GM21529 (cell line): ENCODE results near the gene PLA2G4A.

Experiments
- ATAC-seq: cut with Tn5 transposase; IDR thresholded peaks from one replicate; pipeline ENCODE4 v1.9.1; 2021; ENCODE audit not compliant: unreplicated experiment

PLA2G4A gene

DNA sequence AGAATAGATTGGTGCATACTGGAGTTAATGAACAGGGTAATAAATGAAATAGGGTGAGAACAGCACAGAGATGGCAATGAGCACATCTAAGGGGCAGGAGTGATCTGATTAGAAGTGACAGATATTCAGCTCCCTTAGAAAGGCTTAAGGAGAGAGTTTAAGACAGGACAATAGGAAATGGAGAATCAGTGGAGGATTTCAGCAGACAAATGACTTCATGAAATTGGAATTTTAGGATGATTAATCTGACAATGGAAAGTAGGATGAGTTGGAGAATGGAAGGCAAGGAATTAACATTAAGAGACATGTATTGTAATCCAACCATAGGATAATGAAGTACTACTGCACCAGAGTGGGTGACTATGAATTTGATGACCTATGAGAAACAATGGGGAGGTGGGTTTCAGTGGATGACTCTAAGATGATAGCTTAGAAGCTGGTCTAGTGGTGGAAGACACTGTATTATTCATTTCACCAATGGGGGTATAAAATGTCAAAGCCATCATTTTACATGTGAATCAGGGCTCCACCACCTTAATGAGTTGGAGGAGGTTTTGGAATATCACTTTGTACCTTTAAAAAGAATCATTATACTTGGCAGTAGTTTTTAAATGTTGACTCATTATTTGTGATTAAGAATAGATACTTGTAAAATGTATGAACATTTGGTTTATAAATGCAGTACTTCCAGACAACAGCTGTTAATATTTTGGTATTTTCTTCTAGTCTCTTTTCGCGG, 139.1 kb downstream of the PLA2G4A start:
- no peak for ATAC-seq

DNA sequence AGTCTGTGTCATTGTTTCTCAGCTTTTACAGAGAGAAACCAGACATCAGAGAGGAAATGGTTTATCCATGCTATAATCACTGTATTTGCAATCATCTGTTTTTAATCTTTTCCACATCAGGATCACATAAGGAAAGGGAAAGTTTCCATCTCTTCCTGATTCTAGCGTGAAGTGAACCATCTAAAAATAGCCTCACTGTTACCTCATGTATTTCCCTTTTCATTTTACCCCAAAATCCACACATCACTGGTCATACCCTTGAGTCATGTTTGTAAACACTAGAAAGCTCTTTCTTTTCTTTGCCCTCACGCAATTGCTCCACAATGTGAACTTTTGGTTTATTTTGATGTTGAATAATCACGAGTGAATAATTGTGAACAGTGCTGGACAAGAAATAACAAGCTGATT, 146.0 kb downstream of the PLA2G4A start:
- no peak for ATAC-seq

DNA sequence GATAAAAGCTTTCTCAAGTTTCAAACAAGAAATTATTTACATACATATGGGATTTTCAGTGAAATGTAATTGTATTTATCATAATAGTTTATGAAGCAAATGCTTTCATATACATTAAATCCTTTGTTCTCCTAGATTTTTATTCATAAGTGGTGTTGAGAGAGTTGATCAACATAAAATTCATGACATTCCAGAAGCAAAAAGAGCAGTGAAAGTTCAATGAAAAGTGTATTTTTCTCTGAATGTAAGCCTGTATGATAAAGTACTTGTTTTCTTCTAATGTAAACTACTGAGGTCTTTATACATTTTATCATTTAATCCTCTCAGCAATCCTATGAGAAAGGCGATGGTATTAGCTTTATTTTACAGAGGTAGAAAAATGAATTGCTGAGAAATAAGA, 146.5 kb downstream of the PLA2G4A start:
- no peak for ATAC-seq

DNA sequence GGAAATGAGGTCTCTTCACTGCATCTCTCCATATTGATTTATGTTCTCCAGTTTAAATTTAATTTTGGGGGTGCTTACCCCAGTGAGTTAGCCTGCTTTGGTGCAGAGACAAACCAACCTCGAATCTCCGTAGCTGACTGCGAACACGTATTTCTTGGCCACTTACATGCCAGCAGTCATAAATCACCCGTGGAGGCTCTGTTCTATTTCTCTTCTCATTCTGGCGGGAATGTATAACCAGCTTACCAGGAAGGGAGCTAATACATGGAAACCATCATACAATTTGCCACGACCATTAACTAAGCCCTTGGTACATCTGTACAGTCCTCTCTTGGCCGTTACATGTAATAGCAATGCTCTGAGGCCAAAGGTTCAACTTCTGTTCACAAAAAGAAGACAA, 148.0 kb downstream of the PLA2G4A start:
- no peak for ATAC-seq

DNA sequence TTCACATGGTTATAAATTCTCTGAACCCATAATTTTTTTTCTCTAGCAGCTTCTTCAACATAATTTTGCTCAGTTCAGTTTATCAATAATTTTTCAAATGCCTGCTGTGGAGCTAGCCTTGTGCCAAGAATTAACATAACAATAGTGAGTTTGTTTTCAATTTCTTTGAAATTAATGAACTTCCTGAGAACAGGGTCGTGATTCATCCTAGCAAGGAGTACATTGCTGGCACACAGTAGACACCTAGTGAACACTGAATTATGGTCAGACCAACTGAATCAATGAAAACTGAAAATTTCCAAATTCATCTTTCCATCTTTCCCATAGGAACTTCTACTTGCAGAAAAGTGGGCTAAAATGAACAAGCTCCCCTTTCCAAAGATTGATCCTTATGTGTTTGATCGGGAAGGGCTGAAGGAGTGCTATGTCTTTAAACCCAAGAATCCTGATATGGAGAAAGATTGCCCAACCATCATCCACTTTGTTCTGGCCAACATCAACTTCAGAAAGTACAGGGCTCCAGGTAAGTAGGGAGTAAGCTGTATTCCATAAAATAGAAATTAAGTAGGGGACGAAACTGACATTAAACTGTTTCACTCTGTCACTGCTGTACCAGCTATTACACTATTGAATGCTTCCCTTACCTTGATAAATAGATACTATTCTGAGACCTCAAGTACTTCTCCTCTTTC, 148.7 kb downstream of the PLA2G4A start:
- ATAC-seq = no peak

DNA sequence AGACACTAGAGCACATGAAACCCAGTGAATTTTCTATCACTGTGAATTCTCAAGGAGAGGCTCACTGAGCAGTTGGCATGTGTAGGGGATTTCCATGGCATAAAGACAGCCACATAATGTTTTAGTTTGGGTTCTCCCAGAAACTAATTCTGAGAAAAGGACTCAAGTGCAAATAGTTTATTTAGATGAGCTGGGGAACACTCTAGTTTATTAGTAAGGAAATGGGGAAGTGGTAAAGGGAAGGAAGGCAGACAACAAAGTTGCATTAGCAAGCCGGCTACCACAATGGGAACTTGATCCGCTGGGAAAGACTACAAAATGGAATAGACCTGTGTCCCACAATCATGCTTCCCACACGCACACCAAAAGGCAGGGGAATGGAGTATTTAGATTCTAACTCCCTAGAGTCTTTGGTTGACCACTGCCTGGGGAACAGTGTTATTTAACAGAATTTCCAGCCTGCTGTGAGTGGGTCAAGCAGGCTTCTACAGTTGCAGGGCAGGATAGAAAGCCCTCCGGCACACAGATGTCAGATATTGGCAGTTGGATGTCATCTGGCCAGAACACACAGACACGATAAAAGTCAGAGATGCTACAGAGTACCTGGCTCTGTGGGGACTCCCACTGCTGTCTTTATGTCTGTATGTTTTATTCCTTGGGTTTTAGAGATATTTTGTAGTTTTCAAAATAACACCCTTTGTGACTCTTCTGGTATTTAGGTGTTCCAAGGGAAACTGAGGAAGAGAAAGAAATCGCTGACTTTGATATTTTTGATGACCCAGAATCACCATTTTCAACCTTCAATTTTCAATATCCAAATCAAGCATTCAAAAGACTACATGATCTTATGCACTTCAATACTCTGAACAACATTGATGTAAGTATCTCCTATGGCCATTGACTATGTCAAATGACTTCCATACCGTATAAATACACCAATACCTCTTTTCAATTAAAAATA, 150.1 kb downstream of the PLA2G4A start:
- ATAC-seq = peak; percentile 56

DNA sequence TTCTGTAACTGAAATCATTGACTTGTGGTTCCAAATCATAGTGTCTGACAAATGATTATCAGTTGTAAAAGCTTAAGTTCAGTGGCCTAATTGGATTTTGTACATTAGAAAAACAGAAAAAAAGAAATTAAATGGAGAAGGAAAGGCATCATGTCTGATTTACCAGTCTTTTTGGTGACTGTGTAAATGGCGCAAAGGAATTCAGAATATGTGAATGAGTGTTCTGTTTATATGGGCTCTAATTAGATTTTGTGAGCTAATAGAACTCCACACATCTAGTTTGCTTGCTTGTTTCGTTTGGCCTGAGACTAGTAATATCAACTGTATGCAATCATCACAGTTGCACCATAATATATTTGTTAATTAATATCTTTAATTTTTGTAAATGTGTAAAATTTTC, 151.7 kb downstream of the PLA2G4A start:
- no peak for ATAC-seq

DNA sequence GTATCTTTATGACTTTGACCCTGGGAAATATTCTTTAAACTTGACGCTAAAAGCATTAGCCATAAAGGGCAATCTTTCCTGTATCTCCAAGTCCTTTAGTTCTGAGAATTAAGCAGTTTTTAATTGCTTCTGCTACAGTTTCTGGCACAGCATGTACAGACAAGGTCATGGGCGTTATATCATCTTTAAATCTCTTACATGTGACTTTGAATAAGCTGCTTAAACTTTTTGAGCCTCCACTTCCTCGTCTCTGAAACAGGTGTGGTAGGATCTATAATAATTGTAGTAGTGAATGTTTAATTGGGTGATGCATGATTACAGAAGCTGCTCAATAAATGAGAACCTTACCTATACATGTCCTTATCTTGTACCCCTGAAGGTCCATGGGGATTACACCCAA, 153.4 kb downstream of the PLA2G4A start:
- no peak for ATAC-seq

DNA sequence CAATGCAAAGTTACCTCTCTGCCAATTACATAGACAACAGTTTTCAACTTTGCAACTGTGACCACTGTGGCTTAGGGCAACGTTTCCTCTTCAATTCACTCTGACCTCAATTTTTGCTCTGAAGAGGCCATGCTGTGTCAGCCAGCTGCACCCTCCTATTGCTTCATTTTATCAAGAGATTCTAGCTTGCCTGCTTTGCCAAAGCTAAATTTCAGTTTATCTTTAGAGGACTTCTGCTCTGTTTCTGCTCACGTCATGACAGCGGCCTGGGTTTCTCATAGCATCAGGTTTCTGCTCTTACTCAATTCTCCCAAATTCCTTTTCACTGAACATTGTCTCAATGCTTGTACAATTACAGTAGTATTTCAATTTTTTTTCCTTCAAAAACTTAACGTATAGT, 154.6 kb downstream of the PLA2G4A start:
- ATAC-seq = no peak

DNA sequence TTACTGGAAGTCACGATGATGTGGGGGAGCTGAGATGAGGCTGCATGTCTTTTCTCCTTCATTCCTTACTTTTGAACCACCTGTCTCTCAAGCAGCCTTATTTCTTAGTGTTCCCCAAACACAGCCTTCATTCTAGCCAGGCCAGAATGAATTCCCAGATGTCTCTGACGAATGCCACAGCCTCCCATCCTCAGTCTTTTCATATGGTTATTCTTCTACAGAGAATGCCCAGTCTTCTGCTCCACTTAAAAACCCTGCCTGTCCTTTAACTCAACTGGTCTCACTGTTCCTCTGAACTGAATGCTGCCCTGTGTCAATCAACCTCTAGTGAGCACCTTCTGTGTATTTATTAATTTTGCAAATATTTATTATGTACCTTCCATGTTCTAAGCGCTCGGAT, 156.2 kb downstream of the PLA2G4A start:
- ATAC-seq = no peak

DNA sequence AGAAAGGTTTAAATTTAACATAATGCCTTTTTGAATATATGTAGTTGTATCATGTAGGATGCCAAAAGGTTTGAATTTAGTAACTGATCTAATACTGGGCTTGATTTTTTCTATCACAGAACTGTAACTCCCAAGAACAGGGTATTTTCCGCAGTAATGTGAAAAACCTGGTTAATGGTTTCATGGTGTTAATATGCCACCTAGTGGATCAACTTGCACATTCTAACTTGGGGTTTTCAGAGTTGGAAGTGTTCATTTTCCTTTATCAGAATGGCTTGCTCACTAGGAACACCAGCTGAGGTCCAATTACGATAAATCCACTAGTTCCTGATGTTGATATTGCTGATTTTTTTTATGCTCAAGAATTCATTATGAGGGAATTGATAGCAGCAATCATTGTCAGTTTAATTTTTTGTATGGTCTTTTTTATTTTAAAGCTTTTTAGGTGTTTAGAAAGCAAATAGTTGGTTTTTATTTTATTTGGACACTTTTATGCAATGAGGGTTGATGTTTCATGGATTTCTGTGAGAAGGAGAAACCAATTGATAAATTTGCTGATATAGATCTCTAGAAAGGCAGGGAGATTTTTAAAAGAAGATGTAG, 157.2 kb downstream of the PLA2G4A start:
- peak; percentile 88 for ATAC-seq

DNA sequence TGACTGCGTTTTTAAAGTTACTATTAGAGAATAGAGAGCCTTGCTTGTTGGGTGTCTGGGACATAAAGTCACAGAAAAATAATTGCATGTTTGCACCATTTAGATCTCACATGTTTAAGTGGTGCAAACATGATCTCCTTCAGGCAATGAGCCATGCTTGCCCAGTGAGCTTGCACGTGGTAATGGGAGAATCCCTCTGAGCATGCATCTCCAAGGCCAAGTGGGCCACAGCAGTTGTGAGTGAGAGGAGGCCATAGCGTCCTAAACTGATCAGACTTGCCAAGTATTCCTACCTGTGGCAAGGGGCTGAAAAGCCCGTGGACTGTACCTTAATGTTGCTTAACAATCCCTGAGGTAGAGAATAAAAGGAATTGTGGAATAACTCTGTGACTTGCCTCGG, 158.3 kb downstream of the PLA2G4A start:
- ATAC-seq = no peak

DNA sequence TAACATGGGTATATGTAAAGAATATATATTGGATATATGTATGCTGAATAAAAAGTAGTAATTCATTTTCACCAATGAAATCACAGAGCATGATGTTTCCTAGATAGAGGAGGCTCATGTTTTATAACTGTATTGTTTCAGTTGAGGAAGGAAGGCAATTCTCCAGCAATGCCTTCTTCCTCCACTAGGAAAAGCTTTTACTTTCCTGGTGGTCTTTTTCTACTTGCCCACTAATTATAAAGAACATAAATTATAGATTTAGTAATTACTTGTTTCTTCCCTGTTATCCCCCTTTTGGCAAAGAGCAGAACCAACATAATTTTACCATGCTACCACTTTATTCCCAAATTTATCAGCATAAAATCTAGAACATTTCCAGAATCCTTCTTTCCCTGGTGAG, 159.0 kb downstream of the PLA2G4A start:
- ATAC-seq = no peak

DNA sequence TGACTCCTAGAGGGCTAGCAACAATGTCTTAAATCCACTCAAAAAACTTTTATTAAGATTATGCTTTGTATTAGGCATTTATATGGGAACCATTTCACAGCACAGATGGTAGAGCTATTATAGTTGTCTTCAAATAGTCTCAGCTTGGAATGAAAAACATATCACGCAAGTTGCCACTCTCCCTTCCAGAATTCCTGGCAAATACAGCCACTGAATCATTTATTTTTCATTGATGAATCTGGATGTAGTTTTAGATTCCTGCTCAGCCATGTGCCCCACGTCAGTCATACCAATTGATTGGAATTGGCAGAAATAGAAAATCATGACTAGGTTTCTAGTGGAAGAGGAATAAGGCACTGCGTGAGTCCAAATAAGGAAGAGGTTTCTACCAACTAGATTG, 165.2 kb downstream of the PLA2G4A start:
- no peak for ATAC-seq

DNA sequence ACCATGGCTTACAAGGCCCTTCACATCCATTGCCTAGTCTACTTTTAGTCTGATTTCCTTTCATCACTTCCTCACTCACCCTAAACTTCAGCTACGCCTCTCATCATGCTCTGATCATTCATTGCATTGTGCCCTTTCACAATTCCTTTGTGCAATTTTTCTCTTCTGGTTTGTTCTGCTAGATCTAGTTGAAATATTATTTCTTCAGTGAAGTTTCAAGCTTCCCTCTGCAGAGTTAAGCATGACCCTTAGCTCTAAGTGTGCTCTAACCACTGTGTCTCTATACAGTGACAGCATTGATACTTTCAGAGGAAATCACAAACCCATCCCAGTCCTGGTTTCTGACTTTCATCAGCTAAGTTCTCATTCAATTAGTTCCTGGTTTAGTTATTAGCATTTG, 166.1 kb downstream of the PLA2G4A start:
- peak; percentile 77 for ATAC-seq

DNA sequence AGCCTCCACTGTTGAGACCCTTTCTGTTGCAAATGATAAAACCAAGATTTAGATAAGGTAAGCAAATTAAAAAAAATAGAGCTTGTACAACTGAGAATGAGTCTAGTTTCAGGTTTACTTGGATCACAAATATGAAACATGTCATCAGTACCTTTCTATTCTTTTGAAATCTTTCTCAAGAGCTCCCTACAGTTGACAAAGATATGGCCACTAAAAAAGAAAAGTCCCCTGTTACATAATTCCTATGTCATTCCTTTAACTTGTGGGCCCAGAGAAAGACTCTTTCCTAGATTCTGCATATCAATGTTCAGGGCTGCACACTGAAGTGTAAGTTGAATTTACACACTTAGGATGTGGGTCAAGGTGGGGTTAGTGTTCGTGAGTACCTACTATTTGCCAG, 168.1 kb downstream of the PLA2G4A start:
- no peak for ATAC-seq

DNA sequence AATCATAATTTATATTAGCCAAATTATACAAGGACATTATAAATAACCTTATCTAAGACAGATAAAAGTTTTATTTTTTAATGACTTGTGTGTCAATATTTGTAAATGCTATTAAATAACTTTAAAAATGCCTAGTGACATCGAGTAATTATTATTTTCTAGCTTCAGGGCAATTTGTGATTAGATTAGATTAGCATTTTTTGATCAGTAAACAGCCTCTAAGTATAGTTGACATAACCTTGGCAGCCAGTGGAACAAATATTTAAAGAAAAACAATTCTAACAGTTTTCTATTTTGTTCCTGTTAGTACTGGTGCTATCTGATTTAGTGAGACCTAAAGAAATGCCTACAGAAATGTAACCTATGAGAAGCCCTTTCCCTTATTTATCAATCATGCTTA, 169.1 kb downstream of the PLA2G4A start:
- ATAC-seq = no peak

DNA sequence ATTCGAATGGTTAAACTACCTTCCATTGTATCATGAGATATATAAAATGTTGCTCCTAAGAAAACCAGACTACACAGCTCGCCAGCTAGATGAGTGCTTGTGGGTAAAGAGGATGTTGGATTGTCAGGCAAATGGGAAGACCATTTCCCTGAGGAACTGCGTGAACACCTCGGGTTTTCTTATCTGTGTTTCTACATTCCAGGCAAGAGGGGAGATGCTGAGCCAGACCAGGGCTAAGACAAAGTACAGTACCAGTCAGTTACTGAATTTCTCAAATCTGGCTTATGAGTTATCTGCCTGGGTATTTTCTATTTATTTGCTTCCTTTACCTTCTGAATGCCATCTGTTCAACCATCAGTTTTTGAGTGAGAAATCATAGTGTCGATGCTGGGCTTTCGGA, 170.8 kb downstream of the PLA2G4A start:
- no peak for ATAC-seq

DNA sequence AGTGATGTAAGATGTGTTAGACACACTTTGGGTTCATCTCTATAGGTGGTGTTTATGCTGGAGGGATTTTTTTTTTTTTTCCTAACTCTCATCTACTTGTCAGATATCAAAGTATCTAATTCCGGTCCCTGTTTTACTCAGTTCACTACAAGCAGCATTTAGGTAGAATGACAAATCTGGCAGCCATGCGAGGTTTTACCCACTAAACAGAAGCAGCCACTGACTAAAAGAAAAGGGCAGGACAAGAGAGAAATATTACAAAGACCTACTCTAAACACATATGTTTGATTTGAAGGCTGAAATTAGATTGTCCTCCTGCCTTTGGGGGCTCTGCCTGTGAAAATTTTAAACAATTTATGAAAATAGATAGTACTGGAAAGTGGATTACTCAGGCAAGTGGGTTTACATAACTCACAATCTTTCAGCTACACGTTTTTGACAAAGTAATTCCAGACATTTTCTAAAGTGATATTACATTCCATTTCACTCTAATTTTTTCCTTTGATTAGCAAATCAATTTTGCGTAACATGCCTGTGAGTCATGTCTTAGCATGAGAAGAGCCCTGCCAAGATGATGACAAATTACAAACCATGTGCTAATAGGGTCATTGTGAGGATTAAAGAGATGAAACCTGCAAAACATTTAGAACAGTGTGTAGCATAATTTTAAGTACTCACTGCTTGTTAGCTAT, 172.6 kb downstream of the PLA2G4A start:
- ATAC-seq = no peak

DNA sequence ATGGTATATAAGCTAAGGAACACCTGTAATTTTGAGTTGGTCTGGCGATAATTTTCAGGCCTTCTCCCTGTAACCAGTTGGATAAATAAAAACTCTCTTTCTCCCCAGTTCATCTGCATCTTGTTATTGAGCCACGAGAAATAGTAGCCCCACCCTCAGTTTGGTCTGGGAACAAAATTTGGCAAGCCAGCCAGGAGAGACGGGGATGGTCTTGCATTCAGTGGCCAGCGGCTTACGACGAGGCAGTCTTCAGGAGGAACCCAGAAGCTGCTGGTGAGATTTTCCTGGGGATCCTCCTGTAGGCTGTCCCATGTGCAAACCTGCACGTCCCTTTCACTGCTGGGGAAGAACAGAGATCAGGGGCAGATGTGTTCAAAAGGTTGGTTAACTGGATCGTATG, 174.6 kb downstream of the PLA2G4A start:
- ATAC-seq = no peak

DNA sequence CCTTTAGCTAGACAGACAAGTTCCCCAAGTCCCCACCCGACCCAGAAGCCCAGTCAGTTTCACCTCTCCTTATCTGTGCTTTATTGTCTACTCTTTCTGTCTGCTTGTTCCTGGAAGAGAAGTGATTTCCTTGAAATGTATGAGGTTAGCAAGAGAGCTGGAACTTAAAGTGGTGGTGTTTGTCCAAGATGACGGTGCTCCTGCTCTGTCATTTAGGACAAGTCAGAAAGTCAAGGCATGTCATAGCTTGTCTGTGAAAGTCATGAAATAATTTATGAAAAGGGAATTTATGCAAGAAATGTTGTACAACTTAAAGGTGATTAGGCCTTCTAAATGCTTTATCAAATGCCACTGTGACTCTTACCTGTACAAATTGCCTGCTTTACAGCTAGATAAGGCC, 178.1 kb downstream of the PLA2G4A start:
- no peak for ATAC-seq
